Panc1 (cell line): ENCODE data around the gene FKBP10. TPM values are rescaled to one million over a fixed set of nuclear protein-coding genes. Genes with fewer than 3 reads are reported as not detected.

Experiments
- ATAC-seq: fragments of 200-7000 bp; cut with Tn5 transposase; 2 replicates; pipeline ENCODE4 v1.9.1; 2020; ENCODE audit warnings: mild to moderate bottlenecking, moderate library complexity
- BruUV-seq: library from RNA; stranded (reverse); fragments of 400-500 nt; replicated peaks from 2 replicates; lab custom pipeline; 2021; lab: Mats Ljungman, UMichigan
- CTCF ChIA-PET: fragments of 300-600 bp; sonication (Branson Sonifier 250); formaldehyde crosslinking; loops from one replicate; lab custom pipeline; 2022; ENCODE audit warnings: antibody characterized with exemption; lab: Charles Lee
- POLR2A ChIA-PET: fragments of 300-600 bp; sonication (Branson Sonifier 250); formaldehyde crosslinking; loops from one replicate; lab custom pipeline; 2022; ENCODE audit warnings: antibody characterized with exemption; lab: Charles Lee
- DNase-seq: peaks from one replicate; pipeline ENCODE4 v3.0.0-alpha.2; 2010; ENCODE audit warnings: low read depth, low spot score
- H3K27ac ChIP-seq: 2 replicates; pipeline ENCODE4 v1.5.1; 2011; ENCODE audit warnings: mild to moderate bottlenecking, low read length, inconsistent platforms
- H3K27me3 ChIP-seq: fragments of 200-500 bp; sonication (Bioruptor generic); 2 replicates; pipeline ENCODE4 v1.6.0; 2014; ENCODE audit warnings: low read length, inconsistent platforms; ENCODE audit not compliant: control insufficient read depth, insufficient read depth
- H3K36me3 ChIP-seq: fragments of 200-500 bp; sonication (Bioruptor generic); 2 replicates; pipeline ENCODE4 v1.5.1; 2014; ENCODE audit warnings: inconsistent platforms, mild to moderate bottlenecking, low read length, moderate library complexity; ENCODE audit not compliant: control insufficient read depth, insufficient read depth
- H3K4me1 ChIP-seq: 2 replicates; pipeline ENCODE4 v1.5.1; 2011; ENCODE audit warnings: inconsistent platforms, mild to moderate bottlenecking, low read length, moderate library complexity; ENCODE audit not compliant: control insufficient read depth, insufficient read depth
- H3K4me3 ChIP-seq, 2 experiments: 2 replicates each; pipeline ENCODE4 v1.5.1; 2011 to 2012; ENCODE audit warnings: low read depth in 2 of 2, low read length in 2 of 2, mild to moderate bottlenecking in 2 of 2, inconsistent platforms in 1 of 2, moderate library complexity in 1 of 2
- H3K9me3 ChIP-seq: fragments of 200-500 bp; sonication (Bioruptor generic); 2 replicates; pipeline ENCODE4 v1.5.1; 2014; ENCODE audit warnings: low read depth, mild to moderate bottlenecking, inconsistent platforms, low read length, moderate library complexity; ENCODE audit not compliant: control insufficient read depth, insufficient read depth
- CTCF ChIP-seq: fragments of 450-650 bp; IDR thresholded peaks from 2 replicates; pipeline ENCODE4 v1.5.1; 2017; ENCODE audit warnings: mild to moderate bottlenecking
- POLR2AphosphoS5 ChIP-seq: IDR thresholded peaks from 2 replicates; pipeline ENCODE4 v1.6.1; 2012; ENCODE audit warnings: mild to moderate bottlenecking, low read depth, low read length, moderate library complexity
- SIN3A ChIP-seq: IDR thresholded peaks from 2 replicates; pipeline ENCODE4 v1.6.1; 2012; ENCODE audit warnings: low read depth, mild to moderate bottlenecking, low read length, moderate library complexity, borderline replicate concordance; ENCODE audit not compliant: insufficient read depth
- TCF7L2 ChIP-seq: IDR thresholded peaks from 2 replicates; pipeline ENCODE4 v1.6.1; 2011; ENCODE audit warnings: mild to moderate bottlenecking, low read depth, low read length, inconsistent platforms
- in situ Hi-C: cut with HindIII; loops from 2 replicates; pipeline ENCODE4 v1.10.0; 2016; ENCODE audit warnings: low sequenced_read_pairs, low pct_unique_long_range_greater_than_20kb
- intact Hi-C: fragments of 100-400 bp; cut with micrococcal nuclease; formaldehyde crosslinking; loops from one replicate; pipeline ENCODE4 v1.10.0; 2022; ENCODE audit not compliant: unreplicated experiment
- total RNA-seq: library from RNA; stranded (reverse); gene quantifications from one replicate; pipeline ENCODE4 v1.2.1, GENCODE V29; 2021; ENCODE audit not compliant: unreplicated experiment
- TF ChIP-seq, protein P1 (sequence below), 2 experiments: IDR thresholded peaks; 2 replicates each; pipeline ENCODE4 v1.6.1; 2011 to 2012; ENCODE audit warnings: low read depth in 2 of 2, control low read depth in 1 of 2, low read length in 1 of 2, mild to moderate bottlenecking in 1 of 2, moderate library complexity in 1 of 2; ENCODE audit not compliant: insufficient read depth in 1 of 2

The FKBP10 gene
- total RNA-seq, 1 experiment from 2014 or later: 190 TPM

DNA sequence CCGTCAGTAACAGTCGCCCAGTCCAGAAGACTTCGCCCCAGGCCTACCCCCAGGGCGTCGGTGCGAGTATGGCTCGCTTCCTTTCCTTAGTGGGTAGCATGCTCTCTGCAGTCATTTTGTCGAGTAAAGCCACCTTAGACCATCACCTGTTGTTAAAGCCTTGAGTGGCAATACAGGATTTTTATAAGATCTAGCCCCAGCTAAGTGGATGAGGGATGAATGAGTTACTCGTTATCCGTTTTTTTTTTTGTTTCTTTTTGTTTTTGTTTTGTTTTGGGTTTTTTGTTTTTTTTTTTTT, 52.7 kb downstream of the FKBP10 start:
- Histone ChIP-seq H3K4me1 (peaks cover 5% of the 10 kb centered on the region; the same call in 1 of the 2 replicates), H3K27me3 (no peaks in the 10 kb centered on the region), H3K9me3 (no peaks in the 10 kb centered on the region), H3K36me3 (no peaks in the 10 kb centered on the region; the same call in none of the 2 replicates), H3K4me3 (peak overlapping the region; percentile 46 to 85), H3K27ac (peak overlapping the region; percentile 58; the same call in 1 of the 2 replicates)
- CTCF ChIA-PET: interaction anchor here (0.6 kb wide), 1 partner anchor 32 kb away, joined by 3 read pairs; no protein-coding TSS in a partner anchor
- ATAC-seq (no peak), DNase-seq (no peak)
- in situ Hi-C loops: no loop called here
- intact Hi-C loops: no loop called here
- TF ChIP-seq TCF7L2: no peak
- peak; percentile 76 for TF ChIP-seq POLR2AphosphoS5
- no TSS peak for BruUV-seq
- POLR2A ChIA-PET: no interaction called here

DNA sequence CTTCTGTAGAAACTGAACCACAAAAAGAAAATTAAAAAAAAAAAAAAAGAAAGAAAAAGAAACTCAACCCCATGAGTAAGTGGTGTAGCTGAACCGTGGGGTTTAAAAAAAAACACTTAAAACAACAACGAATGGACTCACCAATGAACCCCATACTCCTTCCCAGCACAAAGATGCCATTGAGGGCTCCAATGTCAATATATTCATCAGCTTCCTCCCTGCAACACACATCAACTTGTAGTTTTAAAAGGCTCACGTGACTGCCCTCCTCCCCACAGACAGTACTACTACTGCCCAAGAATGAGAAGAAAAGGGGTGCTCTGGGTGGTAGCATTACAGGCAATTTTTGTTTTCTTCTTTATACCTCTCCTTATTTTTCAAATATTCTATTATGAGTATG, 55.8 kb downstream of the FKBP10 start:
- ATAC-seq (no peak), DNase-seq (no peak)
- intact Hi-C loops: no loop called here
- in situ Hi-C loops: no loop called here
- no peaks in the 10 kb centered on the region for H3K27me3 ChIP-seq
- 0 out of 2 replicates have a peak, but pooled peaks cover 3% of the 10 kb centered on the region for H3K4me1 ChIP-seq
- no peak overlapping the region for H3K4me3 ChIP-seq
- TF ChIP-seq, protein P1, sequence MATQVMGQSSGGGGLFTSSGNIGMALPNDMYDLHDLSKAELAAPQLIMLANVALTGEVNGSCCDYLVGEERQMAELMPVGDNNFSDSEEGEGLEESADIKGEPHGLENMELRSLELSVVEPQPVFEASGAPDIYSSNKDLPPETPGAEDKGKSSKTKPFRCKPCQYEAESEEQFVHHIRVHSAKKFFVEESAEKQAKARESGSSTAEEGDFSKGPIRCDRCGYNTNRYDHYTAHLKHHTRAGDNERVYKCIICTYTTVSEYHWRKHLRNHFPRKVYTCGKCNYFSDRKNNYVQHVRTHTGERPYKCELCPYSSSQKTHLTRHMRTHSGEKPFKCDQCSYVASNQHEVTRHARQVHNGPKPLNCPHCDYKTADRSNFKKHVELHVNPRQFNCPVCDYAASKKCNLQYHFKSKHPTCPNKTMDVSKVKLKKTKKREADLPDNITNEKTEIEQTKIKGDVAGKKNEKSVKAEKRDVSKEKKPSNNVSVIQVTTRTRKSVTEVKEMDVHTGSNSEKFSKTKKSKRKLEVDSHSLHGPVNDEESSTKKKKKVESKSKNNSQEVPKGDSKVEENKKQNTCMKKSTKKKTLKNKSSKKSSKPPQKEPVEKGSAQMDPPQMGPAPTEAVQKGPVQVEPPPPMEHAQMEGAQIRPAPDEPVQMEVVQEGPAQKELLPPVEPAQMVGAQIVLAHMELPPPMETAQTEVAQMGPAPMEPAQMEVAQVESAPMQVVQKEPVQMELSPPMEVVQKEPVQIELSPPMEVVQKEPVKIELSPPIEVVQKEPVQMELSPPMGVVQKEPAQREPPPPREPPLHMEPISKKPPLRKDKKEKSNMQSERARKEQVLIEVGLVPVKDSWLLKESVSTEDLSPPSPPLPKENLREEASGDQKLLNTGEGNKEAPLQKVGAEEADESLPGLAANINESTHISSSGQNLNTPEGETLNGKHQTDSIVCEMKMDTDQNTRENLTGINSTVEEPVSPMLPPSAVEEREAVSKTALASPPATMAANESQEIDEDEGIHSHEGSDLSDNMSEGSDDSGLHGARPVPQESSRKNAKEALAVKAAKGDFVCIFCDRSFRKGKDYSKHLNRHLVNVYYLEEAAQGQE (IDR thresholded peaks at IDR 0.05; ENCODE audit: insufficient read depth in 1 of 2, low read depth in 2 of 2, low read length in 1 of 2): no peak
- TF ChIP-seq TCF7L2 (no peak), CTCF (no peak), SIN3A (no peak), POLR2AphosphoS5 (no peak)
- H3K27ac ChIP-seq: no peak overlapping the region
- no peaks in the 10 kb centered on the region; the same call in none of the 2 replicates for H3K36me3 ChIP-seq
- no TSS peak for BruUV-seq
- H3K9me3 ChIP-seq: no peaks in the 10 kb centered on the region
- ChIA-PET POLR2A (no interaction called here), CTCF (no interaction called here)

- H3K4me1 ChIP-seq: no peaks in the 10 kb centered on the region
- in situ Hi-C loops (no loop called here), intact Hi-C loops (no loop called here)
- H3K4me3 ChIP-seq: no peak overlapping the region
- no peak for ATAC-seq
- TF ChIP-seq TCF7L2: no peak
- no peak for TF ChIP-seq SIN3A
- TF ChIP-seq CTCF: no peak
- TF ChIP-seq, protein P1 (IDR thresholded peaks at IDR 0.05; ENCODE audit: insufficient read depth in 1 of 2, low read depth in 2 of 2, low read length in 1 of 2): no peak
- TF ChIP-seq POLR2AphosphoS5: no peak
- no peaks in the 10 kb centered on the region; the same call in none of the 2 replicates for H3K36me3 ChIP-seq
- no peak overlapping the region for H3K27ac ChIP-seq
- BruUV-seq: no TSS peak
- ChIA-PET POLR2A (no interaction called here), CTCF (no interaction called here)
- DNase-seq: no peak
- no peaks in the 10 kb centered on the region for H3K27me3 ChIP-seq
- no peaks in the 10 kb centered on the region for H3K9me3 ChIP-seq
Measured at GRCh38 chr17:41869426-41869825, 56.6 kb downstream of the FKBP10 start.
